ENCODE measurements around the gene INS. TPM values are rescaled to one million over a fixed set of nuclear protein-coding genes. Genes with fewer than 3 reads are reported as not detected.

The INS gene
- total RNA-seq, 1 experiment from 2014 or later = not detected

- H3K4me2 ChIP-seq (ENCODE audit: insufficient read depth, insufficient read length, low read length) = peak overlapping the region; percentile 62
- no peak overlapping the region for H3K18ac ChIP-seq (ENCODE audit: insufficient read length, low read depth, low read length)
- H2BK15ac ChIP-seq (ENCODE audit: low read depth, low read length) = no peak overlapping the region
- H2BK20ac ChIP-seq (ENCODE audit: low read depth, low read length, poor library complexity, severe bottlenecking) = no peak overlapping the region
- no peak overlapping the region for H3K56ac ChIP-seq (ENCODE audit: insufficient read length, low read depth, low read length)
- H3K27ac ChIP-seq (ENCODE audit: insufficient read length, low read depth, low read length) = no peak overlapping the region
- no peak overlapping the region for H3K9ac ChIP-seq (ENCODE audit: extremely low read depth, insufficient read length, low read length)
- no peak for TF ChIP-seq CTCF (conservative IDR thresholded peaks at IDR 0.05)
- no peak overlapping the region for H2BK120ac ChIP-seq (ENCODE audit: low read depth, low read length, poor library complexity, severe bottlenecking)
- no peak overlapping the region for H2AFZ ChIP-seq (ENCODE audit: low read length)
- H2BK5ac ChIP-seq (ENCODE audit: insufficient read length, low read length) = no peak overlapping the region
- H3T11ph ChIP-seq (ENCODE audit: low read length) = no peak overlapping the region
- no peak overlapping the region for H4K91ac ChIP-seq (ENCODE audit: insufficient read length, low read depth, low read length)
- no peaks in the 10 kb centered on the region for H3K79me1 ChIP-seq (ENCODE audit: insufficient read depth, low read depth, low read length, poor library complexity, severe bottlenecking)
- H4K20me1 ChIP-seq (ENCODE audit: control insufficient read depth, insufficient read depth, insufficient read length) = no peaks in the 10 kb centered on the region
- H3K4ac ChIP-seq (ENCODE audit: low read depth, low read length) = no peak overlapping the region
- no peak overlapping the region for H4K5ac ChIP-seq (ENCODE audit: insufficient read length, low read depth, low read length)
- H3K4me1 Mint-ChIP-seq = peaks cover 9 to 40% of the 10 kb centered on the region in 2 experiments
- H3K9me3 ChIP-seq (ENCODE audit: control insufficient read depth, low read depth, low read length) = no peaks in the 10 kb centered on the region
- H3K4me1 ChIP-seq (ENCODE audit: insufficient read depth, low read length) = no peaks in the 10 kb centered on the region
- H3K9me3 Mint-ChIP-seq = peaks cover 4 to 8% of the 10 kb centered on the region in 2 experiments; a peak in 2 of 5 replicates
- H3K27me3 Mint-ChIP-seq (ENCODE audit: low read depth) = peaks cover 90% of the 10 kb centered on the region
- H2AK5ac ChIP-seq (ENCODE audit: insufficient read length, low read length) = no peak overlapping the region
- no peaks in the 10 kb centered on the region for H3K79me2 ChIP-seq (ENCODE audit: insufficient read depth, low read length)
- DNase-seq = no peak
- H3K4me3 Mint-ChIP-seq = peak overlapping the region; percentile 25 to 67; a peak in 4 of 5 replicates
- H3K23ac ChIP-seq (ENCODE audit: insufficient read length, low read depth, low read length) = no peak overlapping the region
- peaks cover 14% of the 10 kb centered on the region for H3K23me2 ChIP-seq (ENCODE audit: insufficient read length, low read depth, low read length, poor library complexity, severe bottlenecking)
- no CpG with 5 or more reads among the region's 24 CpGs for WGBS (ENCODE audit: extremely low coverage, insufficient read length, low lambda C conversion rate)
- H3K14ac ChIP-seq (ENCODE audit: insufficient read depth, low read length) = no peak overlapping the region; the same call in 1 of the 2 replicates
- no peak overlapping the region for H3K27ac Mint-ChIP-seq
- no peak overlapping the region for H4K8ac ChIP-seq (replicated peaks; ENCODE audit: insufficient read length, low read depth, low read length)
- peaks cover 32% of the 10 kb centered on the region for H3K27me3 ChIP-seq (ENCODE audit: insufficient read depth, low read length)
- no peak overlapping the region for H2BK12ac ChIP-seq (ENCODE audit: insufficient read length, low read depth, low read length)
- peaks cover 0 to 1% (median 1%) of the 10 kb centered on the region in 3 experiments; a peak in 1 of 7 replicates for H3K36me3 Mint-ChIP-seq (ENCODE audit: insufficient read depth in 1 of 3, low read depth in 3 of 3)
Observed at GRCh38 chr11:2136209-2136951, 24.6 kb downstream of the INS start.

All from H9 (cell line).